Measurements from ENCODE around the gene BNIPL.
A peak's percentile ranks its signal among the peaks of the same experiment; 100 is the strongest.

BNIPL gene

GRCh38 chr1:151010346-151010726, 26.1 kb upstream of the BNIPL start:
- no peak for DNase-seq

DNA sequence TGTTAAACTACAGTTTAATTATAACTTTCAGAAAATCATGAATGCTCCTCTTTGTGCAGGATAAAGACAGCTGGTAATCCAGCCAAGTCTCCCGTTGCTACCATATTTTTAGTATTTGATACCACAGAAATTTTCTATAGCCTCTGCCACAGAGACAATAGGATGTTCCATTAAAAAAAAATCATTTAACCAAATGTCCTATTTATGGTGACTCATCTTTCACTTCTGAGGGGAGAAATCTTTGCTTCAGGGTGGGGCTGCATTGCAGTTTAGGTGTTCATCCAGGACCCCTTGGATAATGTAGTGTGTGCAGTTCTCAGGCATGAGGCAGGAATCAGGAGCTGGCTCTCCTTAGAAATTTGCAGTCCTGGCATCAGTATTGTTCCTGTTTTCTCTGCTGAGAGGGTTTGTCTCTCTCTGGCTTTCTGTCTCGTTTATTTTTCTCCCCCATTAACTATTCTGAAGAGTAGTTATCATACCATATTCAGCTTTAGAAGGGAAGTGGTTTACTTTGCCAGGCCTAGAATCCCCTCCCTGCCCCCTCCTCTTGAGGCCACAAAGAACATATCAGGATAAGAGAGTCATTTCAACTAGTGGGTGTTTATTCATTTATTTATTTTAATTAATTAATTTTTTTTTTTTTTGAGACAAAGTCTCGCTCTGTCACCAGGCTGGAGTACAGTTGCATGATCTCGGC, 25.1 kb upstream of the BNIPL start:
- no peak for DNase-seq

DNA sequence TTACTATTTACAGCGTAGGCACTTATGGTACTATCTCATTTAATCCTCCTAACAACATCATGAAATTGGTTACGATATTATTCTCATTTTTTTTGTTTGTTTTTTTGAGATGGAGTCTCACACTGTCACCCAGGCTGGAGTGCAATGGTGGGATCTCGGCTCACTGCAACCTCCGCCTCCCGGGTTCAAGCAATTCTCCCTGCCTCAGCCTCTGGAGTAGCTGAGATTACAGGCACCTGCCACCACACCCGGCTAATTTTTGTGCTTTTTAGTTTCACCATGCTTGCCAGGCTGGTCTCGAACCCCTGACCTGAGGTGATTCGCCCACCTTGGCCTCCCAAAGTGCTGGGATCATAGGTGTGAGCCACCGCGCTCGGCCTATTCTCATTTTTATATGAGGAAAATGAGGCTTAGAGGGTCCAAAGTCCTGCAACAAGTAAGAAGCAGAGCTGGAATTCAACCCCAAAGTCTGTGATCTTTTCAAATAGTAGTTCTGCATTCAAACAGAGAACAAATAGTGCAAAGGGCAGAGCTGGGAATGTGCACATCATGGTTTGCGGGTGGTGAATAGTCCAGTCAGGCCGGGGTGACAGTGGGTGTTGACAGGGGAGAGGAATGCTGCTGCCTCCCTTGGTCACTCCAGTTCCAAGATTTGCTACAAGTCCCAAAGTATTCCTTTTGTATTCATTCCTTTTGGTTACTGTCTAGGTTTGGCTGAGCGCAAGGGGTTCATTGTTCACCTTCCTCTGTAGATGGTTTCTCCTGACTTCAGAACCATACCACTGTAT, 23.5 kb upstream of the BNIPL start:
- no peak for DNase-seq

DNA sequence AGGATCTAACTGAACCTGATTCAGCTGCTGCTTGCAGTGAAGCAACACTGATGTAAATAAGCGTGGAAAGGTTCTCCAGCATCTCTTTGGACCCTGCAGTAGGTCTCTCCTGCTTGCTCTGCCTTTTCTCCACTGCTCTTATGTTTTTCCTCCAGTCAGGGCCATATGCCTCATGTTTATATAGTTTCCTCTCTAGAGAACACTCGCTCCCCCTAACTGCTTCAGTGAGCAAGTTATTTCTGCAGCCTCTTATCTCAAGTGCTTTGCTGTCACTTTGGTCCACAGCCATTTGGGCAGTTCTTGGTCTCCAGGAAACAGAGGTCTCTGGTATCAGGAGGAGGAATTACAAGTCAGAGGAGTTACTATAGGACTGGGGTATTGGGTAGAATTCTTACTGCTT, 22.9 kb upstream of the BNIPL start:
- DNase-seq: no peak

GRCh38 chr1:151024540-151025146, 11.7 kb upstream of the BNIPL start:
- DNase-seq: peak; percentile 77

DNA sequence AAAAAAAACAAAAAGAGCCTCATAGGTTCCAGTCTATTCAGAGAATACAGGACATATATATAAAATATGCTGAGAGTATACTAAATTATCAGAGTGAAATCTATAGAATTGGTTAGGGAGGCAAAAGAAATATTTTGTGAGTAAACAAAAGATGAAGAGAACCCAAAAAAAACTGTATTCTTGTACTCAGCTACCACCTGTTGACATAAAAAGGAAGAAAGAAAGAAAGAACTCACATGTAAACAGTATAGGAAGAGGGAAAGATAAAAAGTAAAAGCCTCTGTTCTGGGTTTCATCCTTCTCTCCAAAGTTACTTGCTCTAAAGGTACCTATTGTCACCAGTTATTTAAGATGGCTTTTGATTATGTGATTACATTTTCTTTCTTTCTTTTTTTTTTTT, 9.9 kb upstream of the BNIPL start:
- DNase-seq: no peak

DNA sequence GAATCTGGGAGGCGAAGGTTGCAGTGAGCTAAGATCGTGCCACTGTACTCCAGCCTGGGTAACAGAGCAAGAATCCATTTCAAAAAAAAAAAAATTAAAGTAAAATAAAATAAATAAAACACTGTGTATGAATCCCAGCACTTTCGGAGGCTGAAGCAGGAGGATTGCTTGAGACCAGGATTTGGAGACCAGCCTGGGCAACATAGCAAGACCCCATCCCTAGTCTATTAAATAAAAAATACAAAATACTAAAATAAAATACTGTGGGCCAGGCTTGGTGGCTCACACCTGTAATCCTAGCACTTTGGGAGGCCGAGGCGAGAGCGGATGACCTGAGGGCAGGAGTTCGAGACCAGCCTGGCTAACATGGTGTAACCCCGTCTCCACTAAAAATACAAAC, 4.2 kb upstream of the BNIPL start:
- DNase-seq: no peak

- no peak for DNase-seq
Measured at GRCh38 chr1:151035167-151035566, 1.2 kb upstream of the BNIPL start.

DNA sequence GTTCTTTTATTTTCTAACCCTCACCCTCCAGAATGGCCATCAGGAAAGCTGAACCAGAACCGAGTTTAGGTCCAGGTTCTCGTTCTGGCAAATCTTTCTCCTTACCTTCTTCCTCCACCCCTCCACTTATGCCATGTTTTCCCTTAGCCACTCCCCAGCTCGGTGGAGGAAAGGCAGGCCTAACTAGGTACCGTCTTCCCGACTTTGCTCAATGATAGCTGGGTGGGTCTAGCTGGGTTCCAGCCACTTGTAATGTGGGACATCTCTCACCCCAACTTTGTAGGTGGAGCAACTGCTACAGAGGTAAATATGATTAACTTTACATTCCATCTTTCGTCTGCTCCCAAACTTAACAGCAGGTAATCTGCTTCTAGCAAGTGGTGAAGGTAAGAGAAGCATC, 646 bp downstream of the BNIPL start:
- DNase-seq: no peak

DNA sequence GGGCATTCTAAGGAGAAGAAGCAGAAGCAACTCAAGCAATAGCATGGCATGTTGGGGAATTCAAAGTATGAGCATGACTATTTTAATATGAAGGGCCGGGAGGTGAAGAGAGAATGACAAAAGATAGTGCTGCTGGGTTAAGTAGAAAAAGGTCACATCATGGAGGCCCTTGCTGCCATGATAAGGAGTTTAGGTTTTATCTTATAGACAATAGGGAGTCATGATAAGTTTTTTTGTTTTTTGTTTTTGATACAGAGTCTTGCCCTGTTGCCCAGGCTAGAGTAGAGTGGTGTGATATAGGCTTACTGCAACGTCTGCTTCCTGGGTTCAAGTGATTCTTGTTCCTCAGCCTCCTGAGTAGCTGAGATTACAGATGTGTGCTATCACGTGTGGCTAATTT, 3.1 kb downstream of the BNIPL start:
- no peak for DNase-seq

DNA sequence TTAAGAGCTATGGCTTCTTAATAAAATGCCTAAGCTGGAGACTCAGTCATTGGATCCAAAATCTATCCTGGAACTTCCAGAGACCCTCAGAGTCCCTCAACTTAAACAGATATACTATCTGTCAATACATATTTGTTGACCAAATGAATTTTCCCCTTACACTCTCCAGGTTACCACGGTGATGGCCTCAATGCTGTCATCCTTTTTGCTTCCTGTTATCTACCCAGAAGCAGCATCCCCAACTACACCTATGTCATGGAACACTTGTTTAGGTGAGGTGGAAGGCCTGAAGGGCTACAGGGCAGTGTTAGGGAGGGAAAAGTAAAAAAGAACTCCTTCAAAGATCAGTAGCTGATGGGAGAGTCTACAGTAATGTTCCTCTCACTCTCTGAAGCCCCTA, 6.8 kb downstream of the BNIPL start:
- DNase-seq: no peak

DNA sequence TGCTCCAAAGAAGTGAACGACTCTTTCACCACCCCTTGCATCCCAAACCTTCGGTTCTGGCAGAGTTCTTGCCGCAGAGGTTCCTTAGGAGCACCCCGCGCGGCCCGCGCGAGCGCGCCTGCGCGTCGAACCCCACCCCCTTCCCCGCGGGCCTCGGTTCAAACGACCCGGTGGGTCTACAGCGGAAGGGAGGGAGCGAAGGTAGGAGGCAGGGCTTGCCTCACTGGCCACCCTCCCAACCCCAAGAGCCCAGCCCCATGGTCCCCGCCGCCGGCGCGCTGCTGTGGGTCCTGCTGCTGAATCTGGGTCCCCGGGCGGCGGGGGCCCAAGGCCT, 11.2 kb downstream of the BNIPL start, which contains the start of gene C1orf56:
Gene C1orf56 (plus strand): TSS at position 161 of the 334 bp plus-strand sequence. CDS start 97 bp downstream, at position 258.
- DNase-seq: peak; percentile 10

DNA sequence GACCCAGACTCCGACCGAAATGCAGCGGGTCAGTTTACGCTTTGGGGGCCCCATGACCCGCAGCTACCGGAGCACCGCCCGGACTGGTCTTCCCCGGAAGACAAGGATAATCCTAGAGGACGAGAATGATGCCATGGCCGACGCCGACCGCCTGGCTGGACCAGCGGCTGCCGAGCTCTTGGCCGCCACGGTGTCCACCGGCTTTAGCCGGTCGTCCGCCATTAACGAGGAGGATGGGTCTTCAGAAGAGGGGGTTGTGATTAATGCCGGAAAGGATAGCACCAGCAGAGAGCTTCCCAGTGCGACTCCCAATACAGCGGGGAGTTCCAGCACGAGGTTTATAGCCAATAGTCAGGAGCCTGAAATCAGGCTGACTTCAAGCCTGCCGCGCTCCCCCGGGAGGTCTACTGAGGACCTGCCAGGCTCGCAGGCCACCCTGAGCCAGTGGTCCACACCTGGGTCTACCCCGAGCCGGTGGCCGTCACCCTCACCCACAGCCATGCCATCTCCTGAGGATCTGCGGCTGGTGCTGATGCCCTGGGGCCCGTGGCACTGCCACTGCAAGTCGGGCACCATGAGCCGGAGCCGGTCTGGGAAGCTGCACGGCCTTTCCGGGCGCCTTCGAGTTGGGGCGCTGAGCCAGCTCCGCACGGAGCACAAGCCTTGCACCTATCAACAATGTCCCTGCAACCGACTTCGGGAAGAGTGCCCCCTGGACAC, 11.7 kb downstream of the BNIPL start:
- DNase-seq: peak; percentile 53

- DNase-seq: no peak
Measured at GRCh38 chr1:151048645-151049032, 12.3 kb downstream of the BNIPL start.

- DNase-seq: no peak
Measured at GRCh38 chr1:151049458-151049857, 13.1 kb downstream of the BNIPL start.

DNA sequence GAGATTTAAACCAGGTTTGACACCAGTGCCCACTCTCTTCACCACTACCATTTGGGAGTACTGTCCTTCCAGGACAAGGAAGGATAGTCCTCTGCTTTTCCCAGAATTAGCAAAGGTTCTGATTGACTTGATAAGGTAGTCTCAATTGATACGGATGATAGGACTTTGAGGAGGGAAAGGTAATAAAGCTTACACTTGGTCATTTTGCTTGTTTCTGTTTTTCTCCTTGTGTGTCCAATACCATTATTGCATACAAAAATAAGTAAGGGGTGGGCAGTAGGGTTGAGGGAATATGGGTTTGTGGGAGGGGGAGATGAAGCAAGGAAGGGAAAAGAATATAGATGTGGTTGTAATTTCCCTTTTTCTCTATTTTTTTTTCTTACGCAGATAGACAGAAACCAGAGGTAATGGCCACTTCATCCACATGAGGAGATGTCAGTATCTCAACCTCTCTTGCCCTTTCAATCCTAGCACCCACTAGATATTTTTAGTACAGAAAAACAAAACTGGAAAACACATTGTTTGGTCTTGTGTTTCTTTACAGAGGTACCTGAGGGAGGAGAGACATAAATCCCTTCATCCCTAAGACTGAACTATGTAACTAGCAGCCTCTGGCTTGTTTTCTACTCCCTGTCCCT, 13.8 kb downstream of the BNIPL start:
- no peak for DNase-seq

DNA sequence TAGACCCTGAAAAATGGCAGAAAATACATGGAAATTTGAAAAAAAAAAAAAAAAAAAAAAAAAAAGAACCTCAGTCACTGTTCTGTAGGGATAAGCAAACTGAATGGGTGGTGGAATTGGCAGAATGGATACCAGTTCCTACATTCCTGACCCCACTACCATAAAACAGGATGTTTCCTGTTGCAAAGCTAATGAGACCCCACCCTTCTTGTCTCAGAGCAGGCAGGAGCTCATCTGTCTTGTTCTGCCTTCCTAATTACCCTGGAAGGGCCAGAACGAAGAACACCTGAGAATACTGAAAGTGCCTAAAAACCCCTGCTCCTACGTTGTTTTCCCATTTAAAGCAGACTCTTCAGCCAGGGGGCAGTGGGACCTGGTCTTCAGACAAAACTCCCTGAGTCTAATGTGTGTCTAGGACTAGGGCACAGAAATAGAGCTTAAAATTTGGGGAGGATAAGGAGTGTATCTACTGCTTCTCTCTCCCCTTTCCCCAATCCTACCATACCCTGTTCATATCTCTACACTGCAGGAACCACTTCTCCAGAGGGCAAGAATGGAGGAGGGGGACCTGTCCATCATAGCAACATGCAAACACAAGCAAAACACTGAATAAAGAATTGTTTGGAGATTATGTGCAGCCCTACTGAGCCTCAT, 15.1 kb downstream of the BNIPL start:
- DNase-seq: no peak

- no peak for DNase-seq
Measured at GRCh38 chr1:151054971-151055547, 18.7 kb downstream of the BNIPL start.

- no peak for DNase-seq
Measured at GRCh38 chr1:151055581-151055980, 19.2 kb downstream of the BNIPL start.

DNA sequence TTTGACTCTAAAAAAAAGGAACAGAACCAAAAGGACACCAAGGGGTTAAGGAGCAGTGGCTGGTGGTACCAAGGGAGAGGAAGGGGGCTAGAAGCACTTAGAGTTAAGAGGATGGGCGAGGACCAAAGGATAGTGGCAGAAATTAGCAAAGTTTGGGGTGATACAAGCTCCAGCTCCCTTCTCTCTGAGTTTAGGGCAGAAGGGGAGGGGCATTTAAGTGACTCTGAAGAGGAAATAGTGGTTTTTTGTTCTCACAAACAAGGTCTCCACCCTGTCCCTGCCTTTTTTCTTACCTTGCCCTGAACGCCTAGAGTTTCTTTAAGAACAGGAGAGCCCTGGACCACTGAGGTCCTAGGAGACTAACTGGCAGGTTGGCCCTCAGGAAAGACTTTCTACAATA, 19.8 kb downstream of the BNIPL start:
- peak; percentile 16 for DNase-seq

DNA sequence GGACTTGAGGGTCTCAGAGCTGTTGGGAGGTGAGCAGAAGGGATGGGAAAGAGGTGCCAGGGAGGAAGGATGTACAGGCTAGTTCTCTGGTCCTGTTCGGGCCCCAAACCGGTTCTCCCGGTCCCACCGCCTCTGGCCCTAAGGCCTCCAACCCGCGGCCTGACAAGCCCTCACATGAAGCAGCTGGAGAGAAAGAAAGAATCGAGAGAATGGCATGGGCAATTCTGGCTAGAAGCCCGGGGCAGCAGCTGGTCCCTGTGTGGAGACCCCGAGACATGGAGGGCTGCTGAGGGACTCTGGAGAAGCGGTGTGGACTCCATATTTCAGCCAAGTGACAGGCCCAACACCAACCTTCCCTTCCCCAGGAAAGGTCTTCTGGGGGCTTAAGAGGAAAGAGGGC, 22.3 kb downstream of the BNIPL start:
- no peak for DNase-seq
